Amygdala (tissue), 56 donors: ENCODE results near the gene GINS2.
A peak's percentile ranks its signal among the peaks of the same experiment; 100 is the strongest.

ENCODE experiments used
- DNase-seq, 56 donors: peaks; one replicate each; lab custom pipeline; 2025; lab: John Stamatoyannopoulos, UW

Gene GINS2

DNA sequence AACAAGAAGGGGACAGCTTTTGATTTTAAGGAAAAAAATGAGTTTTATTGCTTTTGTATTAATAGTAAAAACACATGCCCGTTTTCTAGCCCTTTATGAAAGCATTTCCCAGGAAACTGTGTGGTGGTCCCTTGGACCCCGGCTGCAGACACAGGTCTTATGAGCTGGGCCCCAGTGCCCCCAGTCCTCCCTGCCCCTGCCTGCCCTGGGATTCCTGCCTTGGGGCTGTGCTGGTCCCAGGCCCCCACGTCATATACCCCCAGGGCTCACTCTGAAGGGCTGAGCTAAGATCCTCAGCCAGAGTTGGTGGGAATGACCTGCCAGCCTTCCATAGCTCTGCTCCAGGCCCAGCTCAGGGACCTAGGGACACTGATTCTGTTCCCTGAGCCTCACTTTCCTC, 30.8 kb downstream of the GINS2 start:
- DNase-seq = no peak

- no peak for DNase-seq
Measured at GRCh38 chr16:85657267-85657650, 31.5 kb downstream of the GINS2 start.

DNA sequence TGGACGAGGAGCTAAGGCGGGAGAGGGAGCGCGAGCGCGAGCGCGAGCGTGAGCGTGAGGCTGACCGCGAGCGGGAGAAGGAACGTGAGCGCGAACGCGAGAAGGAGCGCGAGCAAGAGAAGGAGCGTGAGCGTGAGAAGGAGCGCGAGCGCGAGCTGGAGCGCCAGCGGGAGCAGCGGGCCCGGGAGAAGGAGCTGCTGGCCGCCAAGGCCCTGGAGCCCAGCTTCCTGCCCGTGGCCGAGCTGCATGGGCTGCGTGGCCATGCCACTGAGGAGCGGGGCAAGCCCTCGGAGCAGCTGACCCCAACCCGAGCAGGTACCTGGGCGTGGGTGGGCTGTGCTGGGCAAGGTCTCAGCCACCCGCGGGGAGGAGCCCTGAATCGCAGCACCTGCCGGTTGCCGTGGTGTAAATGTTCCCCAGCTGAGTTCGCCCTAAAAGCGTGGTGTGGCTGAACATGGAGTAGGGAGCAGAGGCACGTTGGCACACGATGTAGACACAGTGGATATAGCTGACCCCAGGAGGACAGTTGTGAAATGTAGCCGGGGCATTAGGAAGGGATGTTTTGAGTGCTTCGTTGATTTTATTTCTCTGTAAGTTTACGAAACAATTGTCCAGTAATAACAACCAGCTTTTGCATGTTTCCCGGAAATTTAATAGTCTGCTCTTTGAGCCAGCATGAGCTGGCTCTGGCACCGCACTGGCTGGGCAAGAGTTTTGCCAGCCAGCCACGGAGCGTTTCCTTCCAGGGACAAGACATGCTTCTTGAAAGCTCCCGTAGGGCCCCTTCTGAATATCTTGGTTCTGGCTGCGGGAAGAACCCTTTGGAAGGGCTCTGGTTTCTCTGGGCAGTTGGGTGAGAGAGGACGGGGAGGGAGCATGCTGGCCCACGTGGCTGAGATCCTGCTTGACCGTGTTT, 32.1 kb downstream of the GINS2 start:
- peak in 8 of 56 donors; percentile 12 to 30 (median 23) for DNase-seq

DNA sequence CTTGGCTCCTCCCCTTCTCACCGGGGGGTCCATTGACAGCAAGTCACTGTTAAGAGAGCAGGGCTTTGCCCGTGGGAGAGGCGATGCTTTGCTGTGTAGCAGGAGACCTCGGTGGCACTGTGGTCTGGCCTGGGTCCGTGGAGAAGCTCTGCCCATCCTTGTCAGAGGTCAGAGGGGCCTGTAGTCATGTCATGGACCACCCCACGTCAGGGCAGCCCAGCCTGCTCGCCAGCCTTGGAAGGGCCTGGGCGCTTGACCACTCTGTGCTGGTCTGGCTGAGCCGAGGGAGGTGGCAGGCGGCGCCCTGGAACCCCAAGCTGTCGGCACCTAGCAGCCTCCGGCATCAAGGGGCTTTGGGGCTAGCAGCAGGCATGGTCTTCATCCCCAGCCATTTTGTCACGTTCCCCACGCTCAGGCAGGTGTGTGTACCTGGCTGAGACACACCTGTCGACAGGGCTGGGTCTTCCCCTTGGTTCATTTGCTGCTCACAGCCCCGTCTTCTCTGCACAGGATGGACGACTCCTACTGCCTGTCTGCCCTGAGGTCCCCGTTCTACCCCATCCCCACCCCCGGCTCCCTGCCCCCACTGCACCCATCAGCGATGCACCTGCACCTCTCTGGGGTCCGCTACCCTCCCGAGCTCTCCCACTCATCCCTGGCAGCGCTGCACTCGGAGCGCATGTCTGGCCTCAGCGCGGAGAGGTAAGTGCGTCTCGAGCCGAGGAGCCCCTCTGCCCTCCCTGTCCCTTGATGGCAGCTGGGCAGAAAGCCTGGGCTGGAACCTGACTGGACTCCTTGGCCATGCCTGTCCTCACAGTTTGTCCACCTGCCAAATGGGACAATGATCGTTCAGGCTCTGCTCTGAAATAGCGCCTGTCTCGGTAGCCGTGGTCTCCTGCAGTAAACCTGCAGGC, 33.3 kb downstream of the GINS2 start:
- no peak for DNase-seq

DNA sequence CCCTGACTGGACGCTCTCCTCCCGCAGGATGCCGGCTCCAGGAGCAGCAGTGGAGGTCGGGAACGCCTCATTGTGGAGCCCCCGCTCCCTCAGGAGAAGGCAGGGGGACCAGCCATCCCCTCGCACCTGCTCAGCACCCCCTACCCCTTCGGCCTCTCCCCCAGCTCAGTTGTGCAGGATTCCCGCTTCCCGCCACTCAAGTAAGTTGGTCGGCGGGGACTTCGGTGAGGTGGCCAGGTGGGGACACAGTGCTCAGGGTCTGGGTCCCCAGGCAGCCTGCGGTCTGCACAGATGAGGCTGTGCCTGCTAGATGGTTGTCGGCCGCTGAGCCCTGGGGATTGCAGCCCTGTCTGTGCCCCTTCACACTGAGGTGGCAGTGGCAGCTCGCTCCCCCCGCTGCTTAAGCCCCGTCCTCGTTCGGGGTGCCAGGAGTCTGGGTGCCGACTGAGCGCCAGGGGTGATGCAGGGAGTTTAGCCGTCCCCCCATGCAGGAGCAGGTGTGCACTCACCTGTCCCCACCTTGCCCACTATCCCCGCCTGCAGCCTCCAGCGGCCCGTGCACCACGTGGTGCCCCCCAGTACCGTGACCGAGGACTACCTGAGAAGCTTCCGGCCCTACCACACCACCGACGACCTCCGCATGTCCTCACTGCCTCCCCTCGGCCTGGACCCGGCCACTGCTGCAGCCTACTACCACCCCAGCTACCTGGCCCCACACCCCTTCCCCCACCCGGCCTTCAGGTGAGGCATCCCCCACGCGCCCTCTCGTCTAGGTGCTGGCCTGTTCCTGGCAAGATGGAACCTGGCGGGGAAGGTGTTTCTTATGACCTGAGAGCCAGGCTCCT, 34.3 kb downstream of the GINS2 start:
- no peak for DNase-seq

- peak in 5 of 56 donors; percentile 26 to 66 (median 46) for DNase-seq
Measured at GRCh38 chr16:85653290-85653891, 35.4 kb downstream of the GINS2 start.

DNA sequence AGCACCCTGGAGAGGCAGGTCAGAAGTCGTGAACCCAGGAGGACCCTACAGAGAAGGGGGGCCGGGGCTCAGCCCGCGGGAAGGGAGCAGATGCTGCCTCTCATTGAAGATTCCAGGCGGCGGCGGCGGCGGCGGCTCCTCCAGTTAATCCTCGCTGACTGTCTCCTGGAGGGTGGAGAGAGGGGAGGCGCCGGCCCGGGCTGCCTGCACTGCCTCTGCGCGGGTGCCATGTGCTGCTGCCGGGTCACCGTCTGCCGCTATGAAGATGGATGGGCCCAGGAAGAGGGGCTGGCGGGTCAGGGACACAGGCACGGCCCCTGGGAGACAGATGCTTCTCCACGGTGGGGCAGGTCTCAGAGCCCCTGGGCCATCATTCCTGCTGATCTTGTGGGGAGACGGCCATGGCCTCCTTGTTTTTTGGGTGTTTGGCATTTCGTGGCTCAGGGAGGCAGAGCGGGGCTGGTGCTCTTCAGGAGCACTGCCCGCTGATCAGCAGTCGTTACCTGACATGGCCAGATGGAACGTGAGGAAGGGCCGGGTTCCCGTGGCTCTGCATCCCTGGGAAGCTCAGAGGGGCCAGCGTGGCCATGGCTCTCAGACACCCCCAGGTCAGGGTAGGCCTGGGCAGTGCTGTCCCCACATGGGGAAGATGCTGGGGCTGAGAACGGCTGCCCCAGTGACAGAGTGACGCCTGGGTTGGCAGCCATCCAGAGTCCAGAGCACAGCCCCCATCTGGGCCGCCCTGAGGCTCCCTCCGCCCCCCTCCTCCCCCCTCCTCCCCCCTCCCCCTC, 36.1 kb downstream of the GINS2 start:
- DNase-seq = peak in 39 of 56 donors; percentile 21 to 82 (median 52)

GRCh38 chr16:85651629-85652430, 36.9 kb downstream of the GINS2 start:
- peak in 5 of 56 donors; percentile 23 to 53 (median 40) for DNase-seq

DNA sequence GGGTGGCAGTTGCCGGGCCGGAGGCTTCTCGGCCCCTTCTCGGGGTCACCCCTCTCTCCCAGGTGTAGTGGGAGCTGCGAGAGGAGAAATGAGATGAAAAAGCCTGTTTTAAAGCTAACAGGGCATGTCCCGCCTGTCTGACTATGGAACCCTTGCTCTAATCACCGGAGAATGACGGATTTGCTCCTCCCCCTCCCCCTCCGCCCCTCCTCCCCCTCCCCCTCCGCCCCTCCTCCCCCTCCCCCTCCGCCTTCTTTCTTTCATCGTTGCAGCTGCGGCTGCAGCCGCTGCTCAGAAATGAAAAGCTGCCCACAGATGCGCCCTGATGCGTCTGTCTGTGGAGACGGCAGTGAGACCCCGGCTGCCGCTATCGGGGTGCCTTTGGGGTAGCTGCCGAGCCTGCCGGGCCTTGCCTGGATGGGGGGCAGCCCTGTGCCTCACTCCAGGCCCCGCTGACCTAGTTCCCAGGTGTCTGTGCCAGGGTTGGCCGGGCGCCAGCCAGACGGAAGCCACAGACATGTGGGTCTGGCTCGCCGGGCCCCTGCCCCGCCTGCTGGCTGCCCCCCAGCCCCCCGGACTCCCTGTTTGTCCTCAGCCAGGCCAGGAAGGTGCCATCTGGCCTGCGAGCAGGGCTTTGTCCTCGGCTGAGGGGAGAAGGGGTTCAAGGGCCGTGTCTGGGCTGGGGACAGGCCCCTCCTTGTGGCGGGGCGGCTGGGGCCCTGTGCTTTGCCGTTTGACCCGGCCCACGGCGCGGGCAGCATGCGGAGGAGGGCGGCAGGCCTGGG, 37.7 kb downstream of the GINS2 start:
- peak in 38 of 56 donors; percentile 13 to 84 (median 55) for DNase-seq

- no peak for DNase-seq
Measured at GRCh38 chr16:85650135-85650843, 38.5 kb downstream of the GINS2 start.

DNA sequence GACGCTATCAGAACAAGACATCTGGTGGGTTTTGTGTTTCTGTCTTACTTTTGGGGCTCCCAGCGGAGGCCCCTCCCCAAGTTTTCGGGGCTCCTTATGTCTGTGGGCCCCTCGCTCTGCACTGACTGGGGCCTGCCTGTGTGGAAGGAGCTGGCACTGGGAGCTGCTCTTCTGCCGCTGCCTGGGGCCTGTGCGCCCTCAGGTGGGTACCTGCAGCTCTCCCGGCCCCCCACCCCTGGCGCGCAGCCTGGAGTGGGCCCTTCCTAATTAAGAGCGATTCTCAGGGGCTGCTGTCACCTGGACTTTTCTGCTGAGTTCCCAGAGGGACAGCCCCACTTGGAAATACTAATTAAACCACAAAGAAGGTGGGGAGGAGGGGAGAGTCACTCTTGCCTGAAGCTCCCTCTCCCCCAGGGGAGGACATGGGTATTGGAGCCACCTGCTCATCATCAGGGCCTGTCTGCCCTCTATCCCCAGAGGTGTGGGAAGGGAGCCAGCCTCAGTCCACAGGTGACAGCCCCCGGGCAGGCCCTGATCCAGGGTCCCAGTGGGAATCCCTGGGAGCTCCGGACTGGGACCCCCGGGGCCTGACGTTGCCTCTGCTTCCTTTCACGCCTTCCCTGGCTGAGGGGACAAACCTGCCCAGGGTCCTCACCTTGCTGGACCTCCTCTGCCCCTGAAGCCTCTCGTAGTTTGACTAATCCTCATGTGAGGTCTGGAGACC, 39.2 kb downstream of the GINS2 start:
- no peak for DNase-seq

DNA sequence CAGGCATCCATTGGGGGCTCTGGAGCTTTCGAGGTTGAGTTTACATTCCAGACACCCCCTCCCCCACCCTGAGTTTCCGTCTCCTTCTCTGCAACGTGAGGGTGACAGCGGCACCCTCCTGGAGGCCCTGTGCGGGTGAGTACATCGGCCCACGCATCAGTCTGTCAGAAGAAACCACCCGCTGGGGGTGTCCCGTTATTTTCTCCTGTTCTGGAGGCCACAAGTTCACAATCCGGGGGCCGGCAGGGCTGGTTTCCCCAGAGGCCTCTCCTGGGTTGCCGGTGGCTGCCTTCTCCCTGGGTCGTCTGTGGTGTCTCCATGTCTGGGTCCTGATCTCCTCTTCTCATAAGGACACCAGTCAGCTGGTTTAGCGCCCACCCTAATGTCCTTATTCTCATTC, 39.9 kb downstream of the GINS2 start:
- peak in 1 of 56 donors; percentile 8 for DNase-seq

DNA sequence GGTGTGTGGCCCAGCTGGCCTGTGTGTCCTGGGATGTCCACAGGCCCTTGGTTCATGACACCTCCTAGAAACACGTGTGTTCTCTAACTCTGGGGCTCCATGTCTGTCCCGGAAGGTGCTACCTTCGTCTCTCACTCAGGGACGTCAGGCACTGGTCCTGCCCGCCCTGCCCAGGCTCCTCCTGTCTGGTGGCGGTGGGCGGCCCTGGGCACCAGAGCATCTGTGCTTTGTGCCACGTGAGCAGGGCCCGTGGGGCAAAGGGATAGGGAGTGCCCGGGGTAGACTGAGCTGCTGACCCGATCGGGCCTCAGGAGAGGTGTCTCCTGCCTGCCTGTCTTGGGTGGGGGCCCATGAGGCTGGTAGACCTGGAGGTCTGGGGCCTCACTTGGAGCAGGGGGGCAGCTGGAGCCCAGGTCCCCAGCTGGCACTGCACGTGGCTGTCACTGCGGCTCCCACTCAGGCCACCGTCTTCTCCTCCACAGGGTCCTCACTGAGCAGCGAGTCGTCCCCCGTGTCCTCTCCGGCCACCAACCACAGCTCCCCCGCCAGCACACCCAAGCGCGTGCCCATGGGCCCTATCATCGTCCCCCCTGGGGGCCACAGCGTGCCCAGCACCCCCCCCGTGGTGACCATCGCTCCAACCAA, 40.6 kb downstream of the GINS2 start:
- no peak for DNase-seq

GRCh38 chr16:85646976-85647375, 41.8 kb downstream of the GINS2 start:
- DNase-seq = no peak

GRCh38 chr16:85646358-85646907, 42.3 kb downstream of the GINS2 start:
- DNase-seq = no peak
